Measurements from ENCODE around the gene YTHDC1. TPM values are rescaled to one million over a fixed set of nuclear protein-coding genes. Genes with fewer than 3 reads are reported as not detected.

YTHDC1 gene
- total and polyA plus RNA-seq, 9 donors = 72.1 to 116 (median 86.6) TPM

DNA sequence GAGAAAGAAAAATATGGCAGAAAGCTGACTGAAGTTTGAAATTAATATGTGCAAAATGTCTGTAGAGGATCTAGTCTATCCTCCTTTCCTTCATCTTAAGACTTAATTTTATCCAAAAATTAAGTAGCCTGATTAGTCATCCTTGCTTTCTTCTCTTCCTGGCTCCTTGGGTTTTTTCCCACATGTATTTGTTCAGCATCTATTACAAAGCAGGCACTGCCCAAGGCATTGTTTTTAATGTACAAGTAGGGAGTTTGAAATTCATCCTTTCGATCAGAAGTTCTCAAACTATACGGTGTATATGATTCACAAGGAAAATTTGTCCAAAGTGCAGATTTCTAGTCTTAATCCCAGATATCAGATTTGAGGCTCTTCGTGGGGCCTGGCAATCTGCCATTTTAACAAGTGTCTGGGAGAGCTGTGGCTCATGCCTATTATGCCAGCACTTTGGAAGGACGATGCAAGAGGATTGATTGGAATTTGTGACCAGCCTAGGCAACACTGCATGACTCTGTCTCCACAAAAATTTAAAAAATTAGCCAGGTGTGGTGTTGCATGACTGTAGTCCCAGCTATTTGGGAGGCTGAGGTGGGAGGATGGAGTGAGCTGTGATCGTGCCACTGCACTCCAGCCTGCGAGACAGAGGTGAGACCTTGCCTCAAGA lies 19.4 kb upstream of the YTHDC1 start:
- no peaks in the 10 kb centered on the region for H3K27me3 ChIP-seq
- no peak overlapping the region for H3K27ac ChIP-seq
- no peak overlapping the region for H3K4me3 ChIP-seq
- H3K36me3 ChIP-seq = no peaks in the 10 kb centered on the region
- no peaks in the 10 kb centered on the region for H3K9me3 ChIP-seq
- intact Hi-C loops (cut with DNase I) = no loop called here
- WGBS, 3 donors = 60 to 69% (median 64%) methylated on average over 6 of the region's 6 CpGs
- no peak for DNase-seq
- H3K4me1 ChIP-seq (ENCODE audit: insufficient read depth) = peaks cover 1% of the 10 kb centered on the region
- no peak for TF ChIP-seq EP300 (IDR thresholded peaks at IDR 0.05)
- TF ChIP-seq, protein P1, sequence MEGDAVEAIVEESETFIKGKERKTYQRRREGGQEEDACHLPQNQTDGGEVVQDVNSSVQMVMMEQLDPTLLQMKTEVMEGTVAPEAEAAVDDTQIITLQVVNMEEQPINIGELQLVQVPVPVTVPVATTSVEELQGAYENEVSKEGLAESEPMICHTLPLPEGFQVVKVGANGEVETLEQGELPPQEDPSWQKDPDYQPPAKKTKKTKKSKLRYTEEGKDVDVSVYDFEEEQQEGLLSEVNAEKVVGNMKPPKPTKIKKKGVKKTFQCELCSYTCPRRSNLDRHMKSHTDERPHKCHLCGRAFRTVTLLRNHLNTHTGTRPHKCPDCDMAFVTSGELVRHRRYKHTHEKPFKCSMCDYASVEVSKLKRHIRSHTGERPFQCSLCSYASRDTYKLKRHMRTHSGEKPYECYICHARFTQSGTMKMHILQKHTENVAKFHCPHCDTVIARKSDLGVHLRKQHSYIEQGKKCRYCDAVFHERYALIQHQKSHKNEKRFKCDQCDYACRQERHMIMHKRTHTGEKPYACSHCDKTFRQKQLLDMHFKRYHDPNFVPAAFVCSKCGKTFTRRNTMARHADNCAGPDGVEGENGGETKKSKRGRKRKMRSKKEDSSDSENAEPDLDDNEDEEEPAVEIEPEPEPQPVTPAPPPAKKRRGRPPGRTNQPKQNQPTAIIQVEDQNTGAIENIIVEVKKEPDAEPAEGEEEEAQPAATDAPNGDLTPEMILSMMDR (IDR thresholded peaks at IDR 0.05) = no peak
- no peak for TF ChIP-seq POLR2A (IDR thresholded peaks at IDR 0.05)

DNA sequence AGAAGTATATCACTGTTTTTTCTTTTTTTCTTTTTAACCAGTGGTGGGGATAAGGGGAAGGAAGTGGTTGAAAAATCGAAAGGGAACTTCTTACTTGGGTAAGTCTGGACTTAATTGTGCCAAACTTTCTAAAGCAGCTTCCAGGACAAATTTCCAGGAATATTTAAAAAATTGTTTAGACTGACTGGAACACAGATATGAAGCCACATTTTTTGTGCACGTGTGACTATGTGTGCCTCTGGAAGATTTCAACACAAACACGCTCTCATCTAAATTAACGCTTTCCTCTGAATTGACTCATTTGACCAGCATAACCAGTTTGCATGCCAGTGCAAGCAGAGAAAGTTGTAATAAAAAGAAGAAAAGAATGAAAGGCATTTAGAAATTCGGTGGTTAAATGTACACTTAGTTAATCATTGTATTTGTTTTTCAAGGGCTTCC lies 18.8 kb upstream of the YTHDC1 start:
- no peaks in the 10 kb centered on the region for H3K9me3 ChIP-seq
- no peak for DNase-seq
- H3K4me3 ChIP-seq = no peak overlapping the region
- H3K36me3 ChIP-seq = no peaks in the 10 kb centered on the region
- H3K27me3 ChIP-seq = no peaks in the 10 kb centered on the region
- no peak overlapping the region for H3K27ac ChIP-seq
- peaks cover 1% of the 10 kb centered on the region for H3K4me1 ChIP-seq (ENCODE audit: insufficient read depth)
- TF ChIP-seq EP300 (IDR thresholded peaks at IDR 0.05) (no peak), POLR2A (IDR thresholded peaks at IDR 0.05) (no peak)
- TF ChIP-seq, protein P1 (IDR thresholded peaks at IDR 0.05) = no peak
- intact Hi-C loops (cut with DNase I) = no loop called here
- WGBS, 3 donors = 6 to 26% (median 8%) methylated on average over 5 of the region's 5 CpGs

DNA sequence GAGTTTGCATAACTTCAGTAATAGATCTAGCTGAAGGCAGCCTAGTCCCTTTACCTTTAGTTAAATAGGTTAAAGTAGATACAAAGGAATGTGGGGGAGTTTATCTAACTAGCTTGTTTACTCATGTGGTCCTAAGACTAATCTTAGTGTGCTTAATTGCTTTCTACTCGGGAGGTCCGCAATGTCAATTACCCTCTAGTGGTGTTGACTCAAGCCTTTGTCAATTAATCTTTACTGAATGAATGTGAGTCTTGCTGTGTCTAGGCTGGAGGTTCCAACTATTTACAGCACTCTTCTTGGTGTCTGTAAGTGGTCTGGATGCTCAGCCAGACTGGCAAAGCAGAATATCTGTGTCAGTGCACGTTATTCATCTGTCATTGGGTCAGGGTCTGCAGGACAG lies 17.9 kb upstream of the YTHDC1 start:
- H3K4me3 ChIP-seq = no peak overlapping the region

DNA sequence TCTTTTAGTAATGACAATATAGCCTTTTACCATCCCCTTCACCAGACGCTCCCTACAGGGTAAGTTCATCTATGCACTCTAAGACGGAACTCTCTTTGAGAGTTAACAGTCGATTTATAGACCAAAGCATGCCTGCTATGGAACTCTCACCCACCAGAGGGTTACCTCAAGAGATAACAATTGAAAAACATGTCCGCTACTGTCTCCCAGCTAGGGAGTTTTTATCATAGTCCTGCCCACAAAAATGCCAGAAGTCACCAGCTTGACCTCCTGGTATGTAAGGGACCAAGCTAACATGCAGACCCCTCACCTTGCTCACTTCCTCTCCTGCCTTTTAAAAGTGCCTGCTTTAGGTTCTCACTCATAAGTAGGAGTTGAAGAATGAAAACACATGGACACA lies 16.7 kb upstream of the YTHDC1 start:
- intact Hi-C loops (cut with DNase I) = no loop called here
- Histone ChIP-seq H3K4me1 (ENCODE audit: insufficient read depth) (no peaks in the 10 kb centered on the region), H3K4me3 (no peak overlapping the region), H3K36me3 (no peaks in the 10 kb centered on the region), H3K9me3 (no peaks in the 10 kb centered on the region), H3K27ac (no peak overlapping the region), H3K27me3 (no peaks in the 10 kb centered on the region)
- 43 to 54% (median 46%) methylated on average over 4 of the region's 4 CpGs for WGBS, 3 donors
- DNase-seq = no peak
- TF ChIP-seq EP300 (IDR thresholded peaks at IDR 0.05) = no peak
- TF ChIP-seq, protein P1 (IDR thresholded peaks at IDR 0.05) = no peak
- TF ChIP-seq POLR2A (IDR thresholded peaks at IDR 0.05) = no peak

More for the DNA sequence above, 17.9 kb upstream of the YTHDC1 start:
- no peak for DNase-seq
- Histone ChIP-seq H3K9me3 (no peaks in the 10 kb centered on the region), H3K27ac (no peak overlapping the region), H3K4me1 (ENCODE audit: insufficient read depth) (peaks cover 1% of the 10 kb centered on the region), H3K27me3 (no peaks in the 10 kb centered on the region), H3K36me3 (no peaks in the 10 kb centered on the region)
- intact Hi-C loops (cut with DNase I) = no loop called here
- WGBS, 3 donors = 67 to 76% (median 69%) methylated on average over 3 of the region's 3 CpGs
- TF ChIP-seq POLR2A (IDR thresholded peaks at IDR 0.05) (no peak), EP300 (IDR thresholded peaks at IDR 0.05) (no peak)
- TF ChIP-seq, protein P1 (IDR thresholded peaks at IDR 0.05) = no peak

Data from ovary (tissue), 9 donors.